ENCODE results near the gene MT1X.

The MT1X gene

DNA sequence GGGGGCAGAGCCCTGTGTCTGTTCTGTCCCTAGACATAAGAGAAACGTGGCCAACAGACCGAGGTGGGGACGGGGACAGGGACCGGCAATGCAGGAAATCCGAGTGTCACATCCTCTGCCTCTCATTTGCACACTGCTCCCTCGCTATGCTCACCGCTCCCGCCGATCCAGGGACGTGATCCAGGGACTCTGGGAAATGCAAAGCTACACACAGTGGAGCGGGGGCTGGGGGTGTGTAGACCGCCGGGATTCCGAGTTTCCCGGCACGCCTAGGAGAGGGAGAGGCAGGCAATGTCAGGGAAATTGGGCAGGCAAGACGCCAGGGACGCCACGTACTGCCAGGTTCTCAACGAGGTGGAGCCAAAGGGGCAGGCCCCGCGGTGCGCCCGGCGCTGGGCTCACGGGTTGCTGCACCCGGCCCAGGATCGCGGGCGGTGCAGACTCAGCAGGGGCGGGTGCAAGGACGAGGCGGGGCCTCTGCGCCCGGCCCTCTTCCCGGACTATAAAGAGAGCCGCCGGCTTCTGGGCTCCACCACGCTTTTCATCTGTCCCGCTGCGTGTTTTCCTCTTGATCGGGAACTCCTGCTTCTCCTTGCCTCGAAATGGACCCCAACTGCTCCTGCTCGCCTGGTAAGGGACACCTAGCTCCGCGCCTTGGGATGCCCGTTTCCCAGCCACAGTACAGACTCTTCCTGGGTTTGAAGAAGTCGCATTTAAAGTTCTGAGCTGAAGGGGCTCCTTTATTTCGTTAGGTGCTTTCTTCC lies at the start of gene MT1X:
Gene MT1X, plus strand, starts transcription at position 532 of the 764 bp plus-strand sequence. Its CDS starts 71 bp downstream, at position 603.
- DNase-seq = peak; percentile 95
- peak within 1 kb of the TSS; percentile 97 for H3K27ac Mint-ChIP-seq
- peaks cover 5% of the 10 kb centered on the region for H3K27me3 Mint-ChIP-seq
- CTCF ChIA-PET = interaction anchor here (0.9 to 1.8 kb wide), 5 partner anchors 8 to 113 kb away, joined by 3 to 7 read pairs (median 4); no protein-coding TSS in a partner anchor
- H3K4me3 Mint-ChIP-seq = peak within 1 kb of the TSS; percentile 94
- peaks cover 3% of the 10 kb centered on the region for H3K9me3 Mint-ChIP-seq
- H3K4me1 Mint-ChIP-seq = peaks cover 29% of the 10 kb centered on the region
- H3K36me3 Mint-ChIP-seq = peaks cover 14% of the 10 kb centered on the region

DNA sequence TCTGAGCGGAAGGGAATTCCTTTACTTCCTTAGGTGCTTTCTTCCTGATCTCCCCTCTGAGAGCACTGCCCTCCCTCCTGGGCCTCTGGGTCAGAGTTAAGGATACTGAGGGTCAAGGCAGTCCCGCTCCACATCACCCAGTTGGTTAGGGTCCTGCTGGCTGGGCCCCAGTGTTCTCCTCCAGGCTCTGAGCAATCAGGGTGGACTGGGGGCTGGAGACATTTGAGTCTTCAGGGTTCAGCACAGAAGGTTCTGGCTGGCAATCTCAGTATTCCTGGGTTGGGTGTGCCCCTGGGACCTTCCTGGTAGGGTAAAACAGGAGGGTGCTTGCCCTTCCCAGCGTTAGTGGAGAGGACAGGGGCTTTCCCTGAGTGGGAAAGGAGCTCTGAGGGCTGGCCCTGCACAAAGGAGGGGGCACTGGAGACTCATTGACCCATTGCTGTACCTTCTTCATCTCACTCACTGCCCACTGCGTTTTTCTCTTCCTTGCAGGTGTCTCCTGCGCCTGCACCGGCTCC lies 49.4 kb upstream of the MT1X start:
- CTCF ChIA-PET = no interaction called here
- no peak for DNase-seq
- Mint-ChIP-seq H3K36me3 (no peaks in the 10 kb centered on the region), H3K4me3 (peak overlapping the region; percentile 35), H3K27me3 (peaks cover 98% of the 10 kb centered on the region), H3K9me3 (no peaks in the 10 kb centered on the region), H3K4me1 (peaks cover 35% of the 10 kb centered on the region), H3K27ac (no peak overlapping the region)

DNA sequence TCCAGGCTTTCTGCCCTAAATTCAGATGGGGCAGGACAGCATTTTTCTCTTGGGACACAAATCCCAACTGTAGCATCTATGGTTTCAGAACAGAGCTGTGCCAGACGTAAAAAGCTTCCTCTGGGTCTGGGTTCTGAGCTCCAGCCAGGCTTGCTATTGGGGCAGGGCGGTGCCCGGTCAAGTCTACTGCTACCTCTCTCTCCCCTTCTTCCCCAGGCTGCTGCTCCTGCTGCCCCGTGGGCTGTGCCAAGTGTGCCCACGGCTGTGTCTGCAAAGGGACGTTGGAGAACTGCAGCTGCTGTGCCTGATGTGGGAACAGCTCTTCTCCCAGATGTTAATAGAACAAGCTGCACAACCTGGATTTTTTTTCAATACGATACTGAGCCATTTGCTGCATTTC lies 48.7 kb upstream of the MT1X start:
- CTCF ChIA-PET = no interaction called here
- H3K4me1 Mint-ChIP-seq = peaks cover 39% of the 10 kb centered on the region
- H3K4me3 Mint-ChIP-seq = no peak overlapping the region
- H3K36me3 Mint-ChIP-seq = no peaks in the 10 kb centered on the region
- no peaks in the 10 kb centered on the region for H3K9me3 Mint-ChIP-seq
- no peak for DNase-seq
- H3K27me3 Mint-ChIP-seq = peaks cover 100% of the 10 kb centered on the region
- H3K27ac Mint-ChIP-seq = no peak overlapping the region

DNA sequence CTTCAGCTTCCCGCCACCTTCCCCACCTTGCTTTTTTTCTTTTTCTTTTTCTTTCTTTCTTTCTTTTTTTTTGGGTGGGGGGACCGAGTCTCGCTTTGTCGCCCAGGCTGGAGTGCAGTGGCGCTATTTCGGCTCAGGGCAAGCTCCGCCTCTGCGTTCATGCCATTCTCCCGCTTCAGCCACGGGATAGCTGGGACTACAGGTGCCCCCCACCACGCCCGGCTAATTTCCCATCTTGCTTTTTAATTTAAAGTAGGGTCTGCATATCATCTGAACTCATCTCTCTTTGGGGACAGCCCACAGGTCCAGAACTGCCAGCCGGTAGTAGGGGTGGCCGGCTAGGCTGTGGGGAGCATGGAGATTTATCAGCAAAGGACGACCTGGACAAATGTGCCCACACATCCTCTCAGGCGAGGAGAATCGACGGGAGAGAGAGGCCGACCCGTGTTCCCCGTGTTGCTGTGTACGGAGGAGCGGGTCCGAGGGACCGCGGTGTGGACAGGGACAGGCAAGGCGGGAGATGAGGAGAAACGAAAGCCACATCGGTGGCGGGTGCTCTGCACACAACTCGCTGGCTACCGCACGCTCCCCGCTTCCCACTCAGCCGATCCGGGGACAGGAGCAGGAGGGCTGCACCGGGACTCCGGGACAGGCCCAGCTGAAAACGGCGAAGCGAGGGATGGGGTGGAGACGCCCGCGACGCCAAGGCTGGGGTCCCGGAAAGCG lies 47.4 kb upstream of the MT1X start:
- H3K27me3 Mint-ChIP-seq = peaks cover 100% of the 10 kb centered on the region

DNA sequence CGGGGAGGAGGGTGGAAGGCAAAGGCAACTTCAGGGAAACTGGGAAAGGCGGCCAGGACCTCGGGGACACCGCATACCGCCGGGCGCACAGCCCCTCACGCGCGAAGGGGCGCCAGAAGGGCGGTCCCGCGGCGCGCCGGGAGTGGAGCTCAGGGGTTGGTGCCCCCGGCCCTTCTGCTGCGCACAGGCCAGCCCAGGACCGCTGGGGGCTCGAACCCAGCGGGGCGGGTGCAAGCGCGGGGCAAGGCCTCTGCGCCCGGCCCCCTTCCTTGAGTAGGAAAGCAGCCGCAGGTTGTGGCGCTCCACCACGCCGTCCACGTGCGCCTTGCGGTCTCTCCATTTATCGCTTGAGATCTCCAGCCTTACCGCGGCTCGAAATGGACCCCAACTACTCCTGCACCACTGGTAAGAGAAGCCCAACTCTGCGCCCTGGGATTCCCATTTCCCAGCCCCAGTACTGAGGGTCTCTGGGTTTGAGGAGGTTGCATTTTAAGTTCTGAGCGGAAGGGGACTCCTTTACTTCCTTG lies 46.8 kb upstream of the MT1X start:
- Mint-ChIP-seq H3K27ac (no peak overlapping the region), H3K27me3 (peaks cover 100% of the 10 kb centered on the region), H3K9me3 (no peaks in the 10 kb centered on the region), H3K4me3 (peak overlapping the region; percentile 40), H3K36me3 (no peaks in the 10 kb centered on the region), H3K4me1 (peaks cover 41% of the 10 kb centered on the region)
- DNase-seq = peak; percentile 35
- CTCF ChIA-PET = no interaction called here

More for the DNA sequence above, 47.4 kb upstream of the MT1X start:
- H3K27ac Mint-ChIP-seq = peak overlapping the region; percentile 45
- H3K4me1 Mint-ChIP-seq = peaks cover 41% of the 10 kb centered on the region
- H3K36me3 Mint-ChIP-seq = no peaks in the 10 kb centered on the region
- CTCF ChIA-PET = no interaction called here
- H3K9me3 Mint-ChIP-seq = no peaks in the 10 kb centered on the region
- DNase-seq = no peak
- H3K4me3 Mint-ChIP-seq = peak overlapping the region; percentile 49

DNA sequence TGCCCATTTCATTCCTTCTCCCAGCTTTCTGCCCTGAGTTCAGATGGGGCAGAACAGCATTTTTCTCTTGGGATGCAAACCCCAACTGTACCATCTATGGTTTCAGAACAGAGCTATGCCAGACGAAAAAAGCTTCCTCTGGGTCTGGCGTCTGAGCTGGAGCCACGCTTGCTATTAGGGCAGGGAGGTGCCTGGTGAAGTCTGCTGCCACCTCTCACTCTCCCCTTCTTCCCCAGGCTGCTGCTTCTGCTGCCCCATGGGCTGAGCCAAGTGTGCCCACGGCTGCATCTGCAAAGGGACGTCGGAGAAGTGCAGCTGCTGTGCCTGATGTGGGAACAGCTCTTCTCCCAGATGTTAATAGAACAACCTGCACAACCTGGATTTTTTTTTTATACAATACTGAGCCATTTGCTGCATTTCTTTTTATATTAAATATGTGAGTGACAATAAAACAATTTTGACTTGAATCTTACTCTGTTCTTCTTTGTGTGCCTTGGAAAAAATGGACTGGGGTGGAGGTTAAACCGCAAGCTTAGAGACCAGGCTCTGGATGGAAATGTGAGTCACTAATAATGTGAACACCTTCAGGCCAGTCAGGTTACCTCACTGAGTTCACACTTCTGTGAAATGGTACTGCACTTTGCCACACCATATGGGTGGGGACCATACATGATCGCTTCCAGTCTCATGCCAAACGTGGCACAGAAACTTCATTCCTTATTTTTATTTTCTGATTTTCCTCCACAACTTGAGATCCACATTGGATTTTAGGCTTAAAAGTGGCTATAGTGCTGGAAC lies 45.5 kb upstream of the MT1X start:
- Mint-ChIP-seq H3K4me1 (peaks cover 38% of the 10 kb centered on the region), H3K27ac (peak overlapping the region; percentile 7), H3K4me3 (no peak overlapping the region), H3K27me3 (peaks cover 95% of the 10 kb centered on the region), H3K36me3 (no peaks in the 10 kb centered on the region), H3K9me3 (no peaks in the 10 kb centered on the region)
- CTCF ChIA-PET = no interaction called here
- no peak for DNase-seq

DNA sequence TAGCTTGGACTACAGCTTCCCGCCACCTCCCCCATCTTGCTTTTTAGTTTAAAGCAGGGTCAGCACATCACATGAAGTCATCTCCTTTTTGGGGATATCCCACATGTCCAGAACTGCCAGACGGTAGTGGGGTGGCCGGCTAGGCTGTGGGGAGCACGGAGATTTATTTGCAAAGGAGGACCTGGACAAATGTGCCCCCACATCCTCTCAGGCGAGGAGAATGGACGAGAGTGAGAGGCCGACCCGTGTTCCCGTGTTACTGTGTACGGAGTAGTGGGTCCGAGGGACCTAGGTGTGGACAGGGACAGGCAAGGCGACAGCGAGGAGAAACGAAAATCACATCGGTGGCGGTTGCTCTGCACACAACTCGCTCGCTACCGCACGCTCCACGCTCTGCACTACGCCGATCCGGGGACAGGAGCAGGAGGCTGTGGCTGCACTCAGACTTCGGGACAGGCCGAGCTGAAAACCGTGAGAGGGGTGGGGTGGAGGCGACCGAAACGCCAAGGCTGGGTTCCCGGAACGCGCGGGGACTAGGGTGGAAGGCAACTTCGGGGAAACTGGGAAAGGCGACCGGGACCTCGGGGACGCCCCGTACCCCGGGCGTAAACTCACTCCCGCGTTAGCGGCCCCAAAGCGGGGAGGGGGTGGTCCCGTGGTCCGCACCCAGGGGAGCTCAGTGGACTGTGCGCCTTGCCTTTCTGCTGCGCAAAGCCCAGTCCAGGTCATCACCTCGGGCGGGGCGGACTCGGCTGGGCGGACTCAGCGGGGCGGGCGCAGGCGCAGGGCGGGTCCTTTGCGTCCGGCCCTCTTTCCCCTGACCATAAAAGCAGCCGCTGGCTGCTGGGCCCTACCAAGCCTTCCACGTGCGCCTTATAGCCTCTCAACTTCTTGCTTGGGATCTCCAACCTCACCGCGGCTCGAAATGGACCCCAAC lies 44.2 kb upstream of the MT1X start, which contains the start of gene MT1A:
Gene MT1A, plus strand, starts transcription at position 853 of the 937 bp plus-strand sequence. Its CDS starts 73 bp downstream, at position 926.
- peaks cover 40% of the 10 kb centered on the region for H3K4me1 Mint-ChIP-seq
- H3K36me3 Mint-ChIP-seq = no peaks in the 10 kb centered on the region
- peak within 1 kb of the TSS; percentile 24 for H3K4me3 Mint-ChIP-seq
- peak; percentile 38 for DNase-seq
- H3K27ac Mint-ChIP-seq = no peak within 1 kb of the TSS
- H3K27me3 Mint-ChIP-seq = peaks cover 95% of the 10 kb centered on the region
- no peaks in the 10 kb centered on the region for H3K9me3 Mint-ChIP-seq
- CTCF ChIA-PET = interaction anchor here (1.6 kb wide), 1 partner anchor 37 kb away, joined by 4 read pairs; no protein-coding TSS in a partner anchor

DNA sequence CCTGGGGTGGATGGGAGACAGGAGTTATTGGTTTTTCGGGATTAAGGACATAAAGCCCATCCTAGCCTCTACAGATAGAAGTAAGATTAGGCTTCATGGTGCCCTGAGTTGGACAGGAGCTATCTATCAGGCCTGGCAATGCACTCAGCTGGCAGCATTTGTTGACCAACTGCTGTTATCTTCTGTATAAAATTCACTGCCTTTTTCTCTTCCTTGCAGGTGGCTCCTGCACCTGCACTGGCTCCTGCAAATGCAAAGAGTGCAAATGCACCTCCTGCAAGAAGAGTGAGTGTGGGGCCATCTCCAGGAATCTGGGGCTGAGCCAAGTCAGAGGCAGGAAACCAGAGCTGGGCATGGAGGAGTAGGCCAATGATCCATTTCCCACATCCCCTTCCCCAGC lies 43.2 kb upstream of the MT1X start:
- Mint-ChIP-seq H3K36me3 (no peaks in the 10 kb centered on the region), H3K9me3 (no peaks in the 10 kb centered on the region), H3K4me1 (peaks cover 49% of the 10 kb centered on the region), H3K27me3 (peaks cover 95% of the 10 kb centered on the region), H3K27ac (no peak overlapping the region), H3K4me3 (no peak overlapping the region)
- DNase-seq = no peak
- CTCF ChIA-PET = interaction anchor here (1.0 to 1.6 kb wide), 2 partner anchors 38 to 64 kb away, joined by 3 to 4 read pairs; no protein-coding TSS in a partner anchor

DNA sequence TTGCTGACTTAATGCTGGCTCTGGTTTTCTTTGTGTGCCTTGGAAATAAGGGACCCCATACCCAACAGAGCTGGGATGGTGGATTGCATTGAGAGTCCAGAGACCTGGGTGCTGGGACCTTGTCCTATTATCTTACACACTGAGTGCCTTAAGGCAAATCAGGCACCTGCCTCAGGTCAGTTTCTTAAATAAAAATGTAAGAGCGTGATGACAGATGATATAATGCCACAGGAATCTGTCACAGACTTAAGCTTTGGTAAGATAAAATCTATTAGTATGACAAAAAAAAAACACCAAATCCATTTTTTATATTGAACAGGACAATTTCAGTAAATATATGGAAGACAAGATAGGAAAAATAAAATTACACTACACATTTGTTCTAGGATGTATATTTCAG lies 42.2 kb upstream of the MT1X start:
- CTCF ChIA-PET = interaction anchor here (1.0 kb wide), 1 partner anchor 62 kb away, joined by 3 read pairs; no protein-coding TSS in a partner anchor
- H3K4me3 Mint-ChIP-seq = no peak overlapping the region
- no peak for DNase-seq
- H3K36me3 Mint-ChIP-seq = no peaks in the 10 kb centered on the region
- H3K4me1 Mint-ChIP-seq = peaks cover 51% of the 10 kb centered on the region
- peaks cover 95% of the 10 kb centered on the region for H3K27me3 Mint-ChIP-seq
- no peak overlapping the region for H3K27ac Mint-ChIP-seq
- no peaks in the 10 kb centered on the region for H3K9me3 Mint-ChIP-seq

DNA sequence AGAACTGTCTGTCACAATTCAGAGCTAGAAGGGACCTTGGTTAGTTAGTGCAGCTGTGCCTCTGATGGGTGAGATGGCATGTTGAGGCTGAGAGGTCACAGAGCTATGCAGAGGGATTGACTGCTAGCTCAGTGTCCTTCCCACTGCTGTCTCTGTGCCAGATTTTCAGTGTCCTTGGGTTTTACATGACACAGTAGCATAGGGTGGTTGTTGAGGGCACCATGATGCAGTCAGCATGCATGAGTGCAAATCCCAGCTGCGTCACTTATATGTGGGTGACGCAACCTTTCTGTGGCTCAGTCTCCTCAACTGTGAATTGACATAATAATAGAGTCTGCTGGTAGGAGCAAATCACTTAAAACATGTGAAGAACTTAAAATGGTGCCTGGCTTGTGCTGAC lies 41.1 kb upstream of the MT1X start:
- Mint-ChIP-seq H3K4me1 (peaks cover 43% of the 10 kb centered on the region), H3K4me3 (no peak overlapping the region), H3K27ac (no peak overlapping the region), H3K9me3 (no peaks in the 10 kb centered on the region), H3K27me3 (peaks cover 94% of the 10 kb centered on the region), H3K36me3 (no peaks in the 10 kb centered on the region)
- DNase-seq = no peak
- CTCF ChIA-PET = interaction anchor here (1.1 to 3.7 kb wide), 4 partner anchors 10 to 64 kb away, joined by 4 to 15 read pairs (median 9); no protein-coding TSS in a partner anchor

DNA sequence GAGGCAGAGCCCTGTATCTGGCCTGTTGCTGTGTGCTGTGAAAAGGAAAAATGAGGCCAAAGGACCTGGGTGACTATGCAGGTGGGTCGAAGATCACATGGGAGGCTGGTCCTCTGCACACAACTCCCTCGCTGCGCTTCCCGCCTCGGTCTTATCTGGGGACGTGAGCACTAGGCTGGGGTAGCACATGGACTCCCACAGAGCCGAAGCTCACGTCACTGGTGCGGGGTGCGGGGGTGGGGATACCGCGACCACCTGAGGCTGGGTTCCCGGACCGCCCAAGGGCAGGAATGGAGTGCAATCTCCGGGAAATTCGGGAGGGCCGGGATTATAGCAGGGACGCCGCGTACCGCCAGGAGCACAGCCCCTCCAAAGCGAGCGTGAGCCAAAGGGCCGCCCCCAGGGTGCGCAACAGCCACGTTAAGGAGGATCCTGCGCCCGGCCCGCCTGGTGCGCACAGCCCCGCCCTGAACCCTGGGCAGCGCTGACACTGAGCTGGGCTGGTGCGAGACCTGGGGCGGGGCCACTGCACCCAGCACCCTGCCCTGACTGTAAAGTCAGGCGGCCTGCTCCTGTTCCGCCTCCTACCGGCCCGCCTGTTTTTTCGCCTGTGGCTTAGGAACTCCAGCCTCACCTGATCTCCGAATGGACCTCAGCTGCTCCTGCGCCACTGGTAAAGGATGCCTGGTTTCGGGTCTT lies 39.0 kb upstream of the MT1X start:
- H3K27me3 Mint-ChIP-seq = peaks cover 91% of the 10 kb centered on the region
- H3K36me3 Mint-ChIP-seq = no peaks in the 10 kb centered on the region
- peaks cover 28% of the 10 kb centered on the region for H3K4me1 Mint-ChIP-seq
- H3K9me3 Mint-ChIP-seq = no peaks in the 10 kb centered on the region
- peak; percentile 88 for DNase-seq
- peak overlapping the region; percentile 64 for H3K4me3 Mint-ChIP-seq
- CTCF ChIA-PET = interaction anchor here (0.7 to 3.7 kb wide), 20 partner anchors 9 to 143 kb away, joined by 3 to 15 read pairs (median 4); partner anchors contain the start of genes MT1E and MT2A
- no peak overlapping the region for H3K27ac Mint-ChIP-seq

DNA sequence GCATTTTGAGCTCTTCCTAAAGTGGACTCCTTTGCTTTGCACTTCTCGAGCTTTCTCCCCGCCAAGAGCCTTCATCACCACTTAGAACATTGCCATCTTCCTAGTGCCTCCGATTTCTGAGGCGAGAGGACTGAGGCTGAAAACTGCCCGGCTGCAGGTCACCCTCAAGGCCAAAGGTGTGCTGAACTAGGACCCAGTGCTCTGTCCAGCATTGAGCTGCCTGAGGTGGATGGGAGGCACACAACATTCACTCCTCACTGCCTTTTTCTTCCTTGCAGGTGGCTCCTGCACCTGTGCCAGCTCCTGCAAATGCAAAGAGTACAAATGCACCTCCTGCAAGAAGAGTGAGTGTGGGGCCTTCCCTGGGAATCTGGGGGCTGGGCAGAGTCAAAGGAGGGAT lies 38.4 kb upstream of the MT1X start:
- no peaks in the 10 kb centered on the region for H3K9me3 Mint-ChIP-seq
- peaks cover 91% of the 10 kb centered on the region for H3K27me3 Mint-ChIP-seq

More for the DNA sequence above, 38.4 kb upstream of the MT1X start:
- H3K4me3 Mint-ChIP-seq = peak overlapping the region; percentile 64
- CTCF ChIA-PET = interaction anchor here (0.7 to 3.7 kb wide), 20 partner anchors 9 to 143 kb away, joined by 3 to 15 read pairs (median 4); partner anchors contain the start of genes MT1E and MT2A
- H3K27ac Mint-ChIP-seq = no peak overlapping the region
- peaks cover 25% of the 10 kb centered on the region for H3K4me1 Mint-ChIP-seq
- no peak for DNase-seq
- no peaks in the 10 kb centered on the region for H3K36me3 Mint-ChIP-seq

Measured in activated naive CD4-positive, alpha-beta T cell treated with anti-CD3 and anti-CD28 coated beads, Interleukin-2, amount 10 ng/mL, durations not matched to agents 7 days and 5 days (primary cell).